GM18870 (cell line): ENCODE results near the gene SRRM4.

Experiments used
- ATAC-seq: cut with Tn5 transposase; IDR thresholded peaks from one replicate; pipeline ENCODE4 v1.9.1; 2021; ENCODE audit warnings: moderate library complexity; ENCODE audit not compliant: unreplicated experiment

Gene SRRM4

GRCh38 chr12:119114294-119114693, 133.0 kb downstream of the SRRM4 start:
- no peak for ATAC-seq

DNA sequence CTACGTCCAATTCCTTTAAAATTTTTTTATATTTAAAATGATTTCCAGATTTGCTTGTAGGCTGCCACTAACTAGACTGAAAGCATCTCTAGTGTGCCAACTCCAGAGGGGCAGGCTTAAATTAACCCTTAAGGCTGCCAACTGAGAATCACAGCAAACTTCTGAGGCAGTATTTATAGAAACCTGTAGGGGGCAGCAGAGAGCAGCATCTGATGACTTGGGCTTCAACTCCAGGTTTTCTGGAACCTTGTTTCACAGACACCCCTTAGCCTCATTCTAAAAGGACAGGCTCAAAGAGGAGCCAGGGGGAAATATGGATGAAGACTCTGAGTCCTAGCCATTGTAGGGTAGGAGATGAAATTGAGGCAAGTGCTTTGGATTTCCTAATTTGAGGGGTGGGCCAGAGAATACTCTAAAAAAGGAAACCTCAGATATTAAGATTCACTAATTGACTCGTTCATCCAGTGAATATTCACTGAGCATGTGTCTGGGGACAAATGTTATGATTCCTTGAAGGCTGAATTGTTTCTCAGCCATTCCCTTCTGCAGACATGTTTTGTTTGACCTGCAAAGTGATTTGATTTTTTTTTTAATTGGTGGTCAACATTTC, 134.1 kb downstream of the SRRM4 start:
- ATAC-seq = no peak

- no peak for ATAC-seq
These were observed 136.6 kb downstream of the SRRM4 start for GRCh38 chr12:119117936-119118335.

GRCh38 chr12:119118625-119119024, 137.3 kb downstream of the SRRM4 start:
- no peak for ATAC-seq

- no peak for ATAC-seq
These were observed 140.7 kb downstream of the SRRM4 start for GRCh38 chr12:119122047-119122446.

DNA sequence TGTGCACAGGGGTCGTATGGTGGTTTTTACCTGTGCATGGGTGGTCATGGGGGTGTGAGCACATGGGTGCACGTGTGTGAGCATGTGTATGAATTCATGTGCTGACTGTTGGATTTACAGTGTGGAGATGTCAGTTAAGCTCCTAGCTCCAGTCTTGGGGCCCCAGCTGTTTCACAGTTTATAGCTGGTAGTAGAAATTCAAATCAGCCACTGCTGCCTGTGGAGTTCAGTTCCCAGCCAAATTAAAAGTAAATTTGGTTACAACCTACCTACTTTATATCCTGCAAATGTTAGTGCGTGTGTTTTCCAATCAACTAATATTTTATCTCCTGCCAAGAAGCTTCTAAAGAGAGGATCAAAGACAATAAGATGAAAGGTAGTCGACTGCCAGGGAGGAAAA, 141.4 kb downstream of the SRRM4 start:
- ATAC-seq = no peak

DNA sequence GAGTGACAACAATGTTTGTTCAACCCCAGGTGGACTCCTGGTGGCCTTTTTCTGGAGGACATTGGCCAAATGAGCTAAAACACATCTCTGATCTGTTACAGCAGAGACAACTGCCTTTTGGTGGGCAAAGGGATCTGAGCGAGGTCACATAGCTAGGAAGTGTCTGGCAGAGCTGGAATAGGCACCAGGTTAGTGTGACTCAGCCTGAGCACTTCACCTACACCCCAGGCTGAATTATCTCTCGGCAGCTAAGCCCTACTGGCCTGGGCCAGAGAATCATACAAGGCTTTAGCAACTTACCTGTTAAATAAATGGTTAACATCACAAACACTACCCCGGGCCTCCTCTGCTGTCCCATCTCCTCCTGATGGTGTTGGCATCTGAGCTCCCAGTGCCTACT, 147.2 kb downstream of the SRRM4 start:
- no peak for ATAC-seq

- ATAC-seq = no peak
These were observed 148.6 kb downstream of the SRRM4 start for GRCh38 chr12:119129827-119130434.

DNA sequence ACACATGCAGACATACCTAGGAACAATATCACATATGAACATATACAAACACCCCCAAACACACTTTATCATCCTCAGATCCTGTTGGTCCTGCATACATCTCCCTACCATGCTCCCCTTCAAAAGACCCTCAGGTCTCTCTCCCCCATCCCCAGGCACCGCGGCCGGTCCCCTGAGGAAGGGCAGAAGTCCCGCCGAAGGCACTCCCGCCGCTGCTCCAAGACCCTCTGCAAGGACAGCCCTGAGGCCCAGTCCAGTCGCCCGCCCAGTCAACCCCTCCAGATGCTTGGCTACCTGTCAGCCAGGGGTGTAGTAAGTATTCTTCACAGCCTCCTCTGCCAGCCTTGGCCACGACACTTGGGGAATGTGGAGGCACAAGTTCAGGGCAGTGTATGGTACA, 149.2 kb downstream of the SRRM4 start:
- ATAC-seq = no peak

DNA sequence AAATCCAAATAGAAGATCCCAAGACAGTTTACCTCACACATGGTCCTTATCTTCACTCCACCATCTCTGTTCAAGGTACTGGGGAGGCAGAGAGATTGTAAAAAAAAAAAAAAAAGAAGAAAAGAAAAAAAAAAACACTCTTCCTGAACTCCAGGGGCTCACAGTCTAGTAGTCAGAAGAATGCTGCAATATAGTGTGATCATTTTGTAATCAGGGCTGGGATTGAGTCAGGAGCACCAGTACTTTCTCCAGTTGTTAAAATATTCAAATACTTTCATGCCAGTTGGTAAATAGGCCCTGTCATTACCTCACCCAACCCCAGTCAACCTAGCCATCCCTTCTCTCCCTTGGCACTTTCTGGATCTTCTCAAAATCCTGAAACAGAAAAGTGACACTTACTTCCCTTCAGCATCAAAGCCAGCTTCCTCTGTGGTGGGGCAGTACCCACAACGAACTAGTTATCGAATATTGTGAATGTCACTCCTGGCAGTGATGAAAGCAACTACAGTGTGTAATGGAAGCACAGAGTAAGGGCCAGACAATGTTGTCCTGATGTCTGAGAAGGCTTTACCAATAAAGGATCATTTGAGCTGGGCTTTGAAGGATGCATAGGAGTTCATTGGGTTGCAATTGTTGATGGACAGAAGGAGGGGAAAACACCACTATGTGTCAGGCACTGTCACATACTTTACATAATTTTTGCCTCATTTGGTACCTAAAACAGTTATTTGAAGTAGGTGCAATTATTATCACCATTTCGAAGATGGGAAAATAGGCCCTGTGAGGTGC, 153.1 kb downstream of the SRRM4 start:
- ATAC-seq = no peak

GRCh38 chr12:119136811-119137410, 155.6 kb downstream of the SRRM4 start:
- ATAC-seq = no peak

GRCh38 chr12:119139448-119139847, 158.1 kb downstream of the SRRM4 start:
- no peak for ATAC-seq

DNA sequence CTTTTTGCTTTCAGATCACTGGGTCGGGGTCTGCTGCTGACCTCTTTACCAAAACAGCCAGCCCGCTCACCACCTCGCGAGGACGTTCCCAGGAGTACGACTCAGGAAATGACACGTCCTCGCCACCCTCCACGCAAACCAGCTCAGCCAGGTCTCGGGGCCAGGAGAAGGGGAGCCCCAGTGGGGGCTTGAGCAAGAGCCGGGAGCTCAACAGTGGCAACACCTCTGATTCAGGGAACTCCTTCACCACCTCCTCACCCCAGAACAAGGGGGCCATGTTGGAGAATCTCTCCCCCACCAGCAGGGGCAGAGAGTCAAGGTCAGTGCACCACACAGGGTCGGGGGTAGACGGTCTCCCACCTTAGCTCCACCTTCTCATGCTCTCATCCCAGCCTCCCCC, 164.0 kb downstream of the SRRM4 start:
- no peak for ATAC-seq

- ATAC-seq = no peak
These were observed 166.6 kb downstream of the SRRM4 start for GRCh38 chr12:119147847-119148448.

- no peak for ATAC-seq
These were observed 167.9 kb downstream of the SRRM4 start for GRCh38 chr12:119149270-119149669.

DNA sequence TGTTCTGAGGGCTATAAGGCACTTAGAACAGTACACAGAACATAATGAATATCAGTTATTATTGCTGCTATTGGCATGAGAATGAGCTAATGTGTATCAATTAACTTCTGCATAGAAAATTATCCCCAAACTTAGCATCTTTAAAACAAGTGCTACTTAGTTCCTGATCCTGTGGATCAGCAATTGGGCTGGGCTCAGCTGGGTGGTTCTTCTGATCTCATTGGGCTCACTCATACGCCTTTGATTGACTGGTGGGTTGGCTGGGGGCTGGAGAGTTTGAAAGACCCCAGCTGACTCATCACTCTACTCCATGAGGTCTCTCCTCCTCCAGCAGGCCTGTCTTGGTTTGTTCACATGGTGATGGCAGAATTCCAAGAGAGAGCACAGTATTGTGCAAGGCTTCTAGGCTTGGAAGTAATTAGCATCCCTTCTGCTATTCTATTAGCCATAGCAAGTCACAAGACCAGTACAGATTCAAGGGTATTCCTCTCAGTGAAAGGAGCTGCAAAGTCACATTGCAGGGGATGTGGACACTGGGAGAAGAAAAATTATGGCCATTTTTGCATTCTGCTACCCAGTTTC, 170.2 kb downstream of the SRRM4 start:
- no peak for ATAC-seq

DNA sequence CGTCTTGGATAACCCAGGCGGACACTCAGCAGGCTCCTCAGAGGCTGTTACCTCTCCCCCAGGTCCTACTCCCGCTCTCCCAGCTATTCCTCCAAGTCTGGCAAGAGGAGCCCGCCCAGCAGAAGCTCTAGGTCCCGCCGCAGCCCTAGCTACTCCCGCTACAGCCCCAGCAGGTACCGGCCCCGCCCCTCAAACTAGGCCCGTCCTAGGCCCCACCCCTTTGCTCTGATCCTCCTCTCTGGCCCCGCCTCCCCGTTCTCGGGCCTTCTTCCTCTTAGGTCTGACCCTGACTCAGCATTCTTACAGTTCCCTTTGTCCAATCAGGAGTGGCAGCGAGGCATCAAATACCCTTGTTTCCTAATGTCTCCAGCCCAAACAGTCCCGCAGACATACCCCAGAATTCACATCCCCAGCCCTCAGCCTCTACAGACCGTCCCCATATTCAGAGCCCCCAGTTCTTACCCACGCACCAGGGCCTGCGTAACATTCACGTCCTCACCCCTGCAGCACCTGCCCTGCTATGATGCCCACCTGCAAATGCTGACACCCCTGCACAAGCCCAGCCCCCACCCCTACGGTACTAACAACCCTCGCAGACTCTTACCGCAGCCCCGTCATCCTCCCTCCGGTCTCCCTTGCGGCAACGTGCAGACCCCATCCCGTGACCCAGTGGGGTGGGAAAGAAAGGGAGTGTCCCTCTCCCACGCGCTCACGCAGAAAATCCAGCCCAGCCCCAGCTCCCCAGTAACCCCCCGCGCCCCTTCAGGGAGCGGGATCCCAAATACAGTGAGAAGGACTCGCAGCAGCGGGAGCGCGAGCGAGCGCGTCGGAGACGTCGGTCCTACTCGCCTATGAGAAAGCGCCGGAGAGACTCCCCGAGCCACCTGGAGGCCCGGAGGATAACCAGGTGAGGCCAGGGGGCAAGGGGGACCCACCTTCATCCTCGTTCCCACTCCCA, 172.4 kb downstream of the SRRM4 start:
- no peak for ATAC-seq

- no peak for ATAC-seq
These were observed 173.1 kb downstream of the SRRM4 start for GRCh38 chr12:119154435-119154818.

- no peak for ATAC-seq
These were observed 175.2 kb downstream of the SRRM4 start for GRCh38 chr12:119156401-119157044.
